H1 (cell line): Measurements from ENCODE around the gene PABPC1L. TPM values are rescaled to one million over a fixed set of nuclear protein-coding genes. Genes with fewer than 3 reads are reported as not detected.

Experiments
- CEBPB ChIP-seq: IDR thresholded peaks from 2 replicates; pipeline ENCODE4 v1.6.1; 2012; ENCODE audit warnings: low read depth, low read length
- CHD7 ChIP-seq: fragments of 300-600 bp; sonication (generic); IDR thresholded peaks from 2 replicates; pipeline ENCODE4 v1.7.1; 2012; ENCODE audit warnings: low read length, moderate library complexity, mild to moderate bottlenecking, inconsistent platforms; ENCODE audit not compliant: insufficient replicate concordance
- EGR1 ChIP-seq: IDR thresholded peaks from 2 replicates; pipeline ENCODE4 v1.6.1; 2011; ENCODE audit warnings: low read depth, low read length, borderline replicate concordance
- polyA plus RNA-seq, 7 experiments: library from polyadenylated mRNA; depleted of rRNA in 3 of 7; stranded (reverse) in 5 of 7; unstranded in 2 of 7; fragments of >200 nt in 5 of 7; fragments of 200-250 nt in 2 of 7; gene quantifications; 1 replicate in 5 of 7; 2 replicates in 1 of 7; 4 replicates in 1 of 7; pipeline versions ENCODE4 v1.2.1 to v1.2.3, GENCODE V29; 2011 to 2013; ENCODE audit warnings: missing spikeins in 2 of 7, mixed read lengths in 2 of 7
- total RNA-seq: library from RNA; stranded (reverse); fragmentation: NEBNext Ultra II Directional; extraction: Animal tissue kit (Norgen Biotek cat#: 25700); gene quantifications from 2 replicates; pipeline ENCODE4 v1.2.1, GENCODE V29; 2021

The PABPC1L gene
- total and polyA plus RNA-seq, 2 of the 8 experiments (the other 6 are each of a cell fraction or from before 2014, with no cell fraction given) = 61.1 to 108 TPM

GRCh38 chr20:44954211-44954610 is 44.4 kb downstream of the PABPC1L start (continued):
- TF ChIP-seq CHD7 (no peak), CEBPB (no peak), EGR1 (no peak)
